Right lobe of liver (tissue), 4 donors: ENCODE measurements around the gene CST3.

ENCODE experiments used
- CTCF ChIP-seq, 4 donors: fragments of 200-600 bp in 3 of 4; fragments of 450-650 bp in 1 of 4; IDR thresholded peaks; one replicate each; pipeline versions ENCODE4 v1.5.1 to v1.8.0; 2016 to 2022; ENCODE audit warnings: antibody characterized with exemption in 4 of 4, mild to moderate bottlenecking in 2 of 4
- POLR2A ChIP-seq: fragments of 450-650 bp; IDR thresholded peaks from one replicate; pipeline ENCODE4 v1.6.1; 2017; ENCODE audit warnings: antibody characterized with exemption, mild to moderate bottlenecking
- donor health status: DM: no; HTN: no; CAD: no.
- donor health status: DM: no; HTN: no; CAD: no.
- donor health status: DM: no; HTN: yes; CAD: no.

DNA sequence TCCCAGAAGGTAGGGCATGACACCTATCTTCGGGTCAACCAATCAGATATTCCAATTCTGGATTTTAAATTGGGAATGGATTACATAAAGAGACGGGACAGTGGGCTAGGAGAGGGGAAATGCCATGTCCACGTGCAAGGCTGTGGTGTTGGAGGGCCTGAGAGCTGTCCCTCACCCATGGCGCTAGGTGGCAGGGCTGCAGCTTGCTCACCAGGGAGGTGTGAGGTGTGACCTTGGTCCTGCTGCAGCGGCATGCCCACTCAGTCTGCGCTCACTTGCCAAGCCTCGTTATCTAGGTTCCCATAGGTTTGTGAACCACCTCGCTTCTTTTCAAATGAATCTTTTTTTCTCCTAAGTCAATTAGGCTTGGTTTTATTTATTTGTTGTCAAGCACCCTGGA lies 19.4 kb upstream of the CST3 start:
- no peak for TF ChIP-seq POLR2A
- no peak for TF ChIP-seq CTCF (IDR thresholded peaks at IDR 0.05)
